HuH-7.5 (cell line): ENCODE results near the gene CDC27.
"Not testable (repeated sequence)": the region's sequence is repeated elsewhere in the genome, so short reads cannot be mapped to it uniquely, and the experiment has no call there.

Experiments
- DNase-seq: peaks from one replicate; pipeline ENCODE4 v3.0.0; 2011; ENCODE audit warnings: low spot score

Gene CDC27

GRCh38 chr17:47219621-47220475 lies 30.8 kb upstream of the CDC27 start:
- DNase-seq: no peak

- DNase-seq: no peak
These were observed 29.9 kb upstream of the CDC27 start for GRCh38 chr17:47218896-47219430.

GRCh38 chr17:47217279-47217678 lies 28.2 kb upstream of the CDC27 start:
- DNase-seq: not testable (repeated sequence)

GRCh38 chr17:47216821-47217220 lies 27.7 kb upstream of the CDC27 start:
- DNase-seq: not testable (repeated sequence)

GRCh38 chr17:47214931-47215330 lies 25.8 kb upstream of the CDC27 start:
- DNase-seq: no peak

- no peak for DNase-seq
These were observed 24.4 kb upstream of the CDC27 start for GRCh38 chr17:47213540-47213939.

GRCh38 chr17:47212458-47212857 lies 23.4 kb upstream of the CDC27 start:
- no peak for DNase-seq

GRCh38 chr17:47210779-47211178 lies 21.7 kb upstream of the CDC27 start:
- no peak for DNase-seq

GRCh38 chr17:47210105-47210504 lies 21.0 kb upstream of the CDC27 start:
- DNase-seq: no peak

- DNase-seq: no peak
These were observed 20.4 kb upstream of the CDC27 start for GRCh38 chr17:47209499-47209898.

GRCh38 chr17:47208744-47209488 lies 19.8 kb upstream of the CDC27 start, which contains the start of gene MYL4:
MYL4 (plus strand) TSS chr17:47209348; CDS start chr17:47209423, 75 bp downstream.
- no peak for DNase-seq

GRCh38 chr17:47207143-47208067 lies 18.3 kb upstream of the CDC27 start:
- DNase-seq: no peak

- no peak for DNase-seq
These were observed 16.4 kb upstream of the CDC27 start for GRCh38 chr17:47205419-47205963.

- DNase-seq: no peak
These were observed 15.8 kb upstream of the CDC27 start for GRCh38 chr17:47204722-47205418.

- DNase-seq: no peak
These were observed 15.1 kb upstream of the CDC27 start for GRCh38 chr17:47203984-47204721.

GRCh38 chr17:47201166-47201565 lies 12.1 kb upstream of the CDC27 start:
- DNase-seq: no peak

GRCh38 chr17:47200325-47200664 lies 11.2 kb upstream of the CDC27 start:
- no peak for DNase-seq

GRCh38 chr17:47199627-47200324 lies 10.7 kb upstream of the CDC27 start:
- DNase-seq: no peak

GRCh38 chr17:47197821-47198220 lies 8.7 kb upstream of the CDC27 start:
- DNase-seq: no peak
